ENCODE measurements around the gene CUEDC1.

The CUEDC1 gene

DNA sequence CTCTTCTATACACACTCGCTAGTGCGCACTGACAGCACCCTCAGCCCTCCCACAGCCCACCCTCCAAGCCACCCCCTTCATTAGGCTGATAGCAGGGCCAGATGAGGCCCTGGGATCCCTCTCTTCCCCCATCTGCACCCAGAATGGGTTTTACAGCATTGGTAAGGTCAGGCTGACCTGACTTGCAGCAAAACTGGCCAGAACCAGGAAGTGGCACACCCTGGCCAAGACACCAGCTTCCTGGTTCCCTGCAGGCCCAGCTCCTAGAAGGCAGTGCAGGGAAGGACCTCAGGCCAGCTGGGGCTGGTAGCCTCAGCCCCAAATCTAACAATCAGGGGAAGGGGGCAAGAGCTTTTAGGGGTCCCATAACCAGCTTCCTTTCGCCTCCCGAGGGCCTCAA, 55.4 kb downstream of the CUEDC1 start:
- Histone ChIP-seq H3K27me3 (ENCODE audit: control insufficient read depth in 5 of 5, insufficient read depth in 4 of 5, low read length in 5 of 5) (no peaks in the 10 kb centered on the region), H3K36me3 (ENCODE audit: control insufficient read depth in 5 of 5, insufficient read depth in 5 of 5, low read length in 5 of 5) (no peaks in the 10 kb centered on the region), H3K27ac (ENCODE audit: low read depth, low read length) (peak overlapping the region; percentile 70), H3K9me3 (ENCODE audit: control insufficient read depth in 5 of 5, low read length in 5 of 5) (no peaks in the 10 kb centered on the region), H3K9ac (ENCODE audit: low read length in 5 of 5) (peak overlapping the region in 2 of 5 donors; percentile 13 to 31), H3K4me1 (ENCODE audit: control insufficient read depth in 5 of 5, insufficient read depth in 5 of 5, low read length in 5 of 5) (peaks cover 8 to 67% (median 64%) of the 10 kb centered on the region in 5 donors), H3K4me3 (ENCODE audit: low read depth in 1 of 5, low read length in 5 of 5) (no peak overlapping the region)

DNA sequence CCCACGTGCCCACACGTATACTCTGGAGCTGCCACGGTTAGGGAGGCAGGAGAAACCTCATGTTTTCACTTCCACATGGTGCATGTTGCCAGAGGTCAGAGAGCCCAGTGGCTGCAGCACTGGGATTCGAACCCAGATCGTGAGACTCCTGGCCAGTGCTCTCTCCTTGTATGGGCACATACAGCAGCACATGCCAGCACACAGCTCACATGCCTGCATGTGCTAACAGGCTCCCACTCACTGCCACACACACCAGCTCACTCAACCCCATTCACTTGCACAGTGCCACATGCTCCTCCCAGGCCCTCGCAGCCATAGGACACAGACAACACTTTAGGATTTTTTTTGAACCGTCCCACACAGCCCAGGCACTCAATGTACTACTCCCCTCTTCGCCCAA, 55.8 kb downstream of the CUEDC1 start:
- Histone ChIP-seq H3K27ac (ENCODE audit: low read depth, low read length) (peak overlapping the region; percentile 70), H3K36me3 (ENCODE audit: control insufficient read depth in 5 of 5, insufficient read depth in 5 of 5, low read length in 5 of 5) (no peaks in the 10 kb centered on the region), H3K4me1 (ENCODE audit: control insufficient read depth in 5 of 5, insufficient read depth in 5 of 5, low read length in 5 of 5) (peaks cover 8 to 66% (median 64%) of the 10 kb centered on the region in 5 donors), H3K9ac (ENCODE audit: low read length in 5 of 5) (peak overlapping the region in 2 of 5 donors; percentile 33 to 67), H3K4me3 (ENCODE audit: low read depth in 1 of 5, low read length in 5 of 5) (no peak overlapping the region), H3K27me3 (ENCODE audit: control insufficient read depth in 5 of 5, insufficient read depth in 4 of 5, low read length in 5 of 5) (no peaks in the 10 kb centered on the region), H3K9me3 (ENCODE audit: control insufficient read depth in 5 of 5, low read length in 5 of 5) (no peaks in the 10 kb centered on the region)

DNA sequence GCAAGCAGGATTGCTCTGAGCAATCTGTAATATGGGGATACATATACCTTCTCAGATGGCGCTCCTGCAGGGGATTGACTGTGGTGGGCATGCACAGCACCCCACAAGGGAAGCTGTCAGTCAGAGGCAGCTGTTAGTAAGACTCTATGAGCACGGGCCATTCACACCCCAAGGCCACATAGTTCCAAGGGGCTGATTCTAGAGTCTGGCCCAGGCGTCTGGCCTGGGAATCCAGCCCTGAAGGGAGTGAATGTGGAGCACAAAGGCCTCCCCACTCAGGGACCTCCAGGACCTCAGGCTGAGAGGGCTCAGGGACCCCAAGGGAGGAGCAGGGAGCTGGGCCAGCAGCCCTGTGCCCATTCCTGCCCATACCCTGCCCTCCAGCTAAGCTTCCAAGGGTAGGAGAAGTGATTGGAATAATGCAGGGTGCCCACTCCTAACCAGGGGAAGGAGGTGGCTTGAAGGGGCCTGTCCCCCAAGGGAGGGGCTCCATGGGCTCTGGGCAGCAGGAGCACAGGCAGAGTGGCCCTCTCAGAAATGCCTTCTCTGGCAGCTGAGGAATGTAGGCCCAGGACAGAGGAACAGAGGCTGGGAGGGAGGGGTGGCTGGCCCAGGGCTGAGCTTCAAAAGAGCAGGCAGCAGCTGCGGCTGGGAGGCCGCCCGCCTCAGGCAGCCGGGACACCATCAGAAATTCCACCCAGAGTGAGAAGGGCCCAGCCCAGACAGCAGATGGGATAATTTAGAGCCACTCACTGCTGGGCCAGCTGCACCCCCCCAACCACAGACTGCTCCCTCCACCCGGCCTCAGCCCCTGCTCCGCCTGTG, 56.5 kb downstream of the CUEDC1 start:
- H3K9ac ChIP-seq (ENCODE audit: low read length in 5 of 5), result peak overlapping the region in 3 of 5 donors; percentile 30 to 67 (median 35)
- peak overlapping the region; percentile 70 for H3K27ac ChIP-seq (ENCODE audit: low read depth, low read length)
- H3K4me3 ChIP-seq (ENCODE audit: low read depth in 1 of 5, low read length in 5 of 5), result no peak overlapping the region
- no peaks in the 10 kb centered on the region for H3K36me3 ChIP-seq (ENCODE audit: control insufficient read depth in 5 of 5, insufficient read depth in 5 of 5, low read length in 5 of 5)
- no peaks in the 10 kb centered on the region for H3K9me3 ChIP-seq (ENCODE audit: control insufficient read depth in 5 of 5, low read length in 5 of 5)
- H3K4me1 ChIP-seq (ENCODE audit: control insufficient read depth in 5 of 5, insufficient read depth in 5 of 5, low read length in 5 of 5), result peaks cover 8 to 63% (median 63%) of the 10 kb centered on the region in 5 donors
- H3K27me3 ChIP-seq (ENCODE audit: control insufficient read depth in 5 of 5, insufficient read depth in 4 of 5, low read length in 5 of 5), result no peaks in the 10 kb centered on the region

DNA sequence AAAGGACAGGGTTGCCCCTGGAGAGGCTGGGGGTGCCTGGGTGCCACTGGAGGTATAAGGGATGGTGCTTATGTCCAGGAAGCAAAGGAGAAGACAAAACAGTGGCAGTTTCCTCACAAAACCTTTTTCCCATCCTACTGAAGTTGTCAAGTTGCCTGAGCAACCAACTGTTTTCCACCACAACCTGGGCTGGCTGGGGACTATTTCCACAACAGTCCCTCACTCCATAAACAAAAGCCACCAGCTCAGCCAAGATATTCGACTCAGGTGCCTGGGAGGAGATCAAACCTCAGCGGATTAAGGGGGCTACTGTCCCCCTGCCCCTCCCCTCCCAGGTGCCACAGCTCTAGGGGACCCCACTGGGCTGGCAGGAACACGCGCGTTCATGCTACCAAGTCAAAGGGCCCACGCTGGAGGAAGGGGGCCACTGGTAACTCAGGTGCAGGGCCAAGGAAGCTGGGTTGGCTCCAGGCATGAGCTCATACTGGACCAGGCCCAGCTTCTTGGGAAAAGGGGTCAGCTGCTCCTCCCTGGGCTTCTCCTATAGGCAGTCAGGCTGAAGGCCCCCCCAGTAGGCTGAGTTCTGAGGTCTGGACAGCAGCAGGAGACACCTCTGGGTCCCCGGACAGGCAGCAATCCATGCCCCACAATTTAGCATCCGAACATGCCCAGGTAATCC, 59.7 kb downstream of the CUEDC1 start:
- peaks cover 26 to 78% (median 69%) of the 10 kb centered on the region in 5 donors for H3K4me1 ChIP-seq (ENCODE audit: control insufficient read depth in 5 of 5, insufficient read depth in 5 of 5, low read length in 5 of 5)
- no peaks in the 10 kb centered on the region for H3K27me3 ChIP-seq (ENCODE audit: control insufficient read depth in 5 of 5, insufficient read depth in 4 of 5, low read length in 5 of 5)
- H3K4me3 ChIP-seq (ENCODE audit: low read depth in 1 of 5, low read length in 5 of 5), result no peak overlapping the region
- no peaks in the 10 kb centered on the region for H3K36me3 ChIP-seq (ENCODE audit: control insufficient read depth in 5 of 5, insufficient read depth in 5 of 5, low read length in 5 of 5)
- no peak overlapping the region for H3K27ac ChIP-seq (ENCODE audit: low read depth, low read length)
- H3K9ac ChIP-seq (ENCODE audit: low read length in 5 of 5), result no peak overlapping the region
- no peaks in the 10 kb centered on the region for H3K9me3 ChIP-seq (ENCODE audit: control insufficient read depth in 5 of 5, low read length in 5 of 5)

DNA sequence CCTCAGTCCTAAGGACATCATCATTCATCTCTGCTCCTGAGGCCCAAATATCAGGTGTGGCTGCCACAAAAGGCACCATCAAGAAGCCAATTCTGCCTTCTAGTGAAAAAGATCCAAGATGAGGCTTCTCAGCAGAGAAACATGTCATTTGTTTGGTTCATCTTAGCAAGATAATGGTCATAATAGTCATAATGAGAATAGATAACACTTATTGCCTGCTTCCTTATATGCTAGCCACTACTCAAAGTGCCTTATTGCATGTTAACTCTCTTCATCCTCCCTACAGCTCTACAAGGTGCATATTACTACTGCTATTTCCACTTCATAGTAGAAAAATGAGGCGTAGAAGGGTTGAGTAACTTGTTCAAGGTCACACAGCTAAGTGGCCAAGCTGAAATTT, 60.4 kb downstream of the CUEDC1 start:
- H3K4me1 ChIP-seq (ENCODE audit: control insufficient read depth in 5 of 5, insufficient read depth in 5 of 5, low read length in 5 of 5), result peaks cover 31 to 79% (median 72%) of the 10 kb centered on the region in 5 donors
- no peak overlapping the region for H3K9ac ChIP-seq (ENCODE audit: low read length in 5 of 5)
- H3K36me3 ChIP-seq (ENCODE audit: control insufficient read depth in 5 of 5, insufficient read depth in 5 of 5, low read length in 5 of 5), result no peaks in the 10 kb centered on the region
- H3K27me3 ChIP-seq (ENCODE audit: control insufficient read depth in 5 of 5, insufficient read depth in 4 of 5, low read length in 5 of 5), result no peaks in the 10 kb centered on the region
- H3K9me3 ChIP-seq (ENCODE audit: control insufficient read depth in 5 of 5, low read length in 5 of 5), result no peaks in the 10 kb centered on the region
- no peak overlapping the region for H3K4me3 ChIP-seq (ENCODE audit: low read depth in 1 of 5, low read length in 5 of 5)
- H3K27ac ChIP-seq (ENCODE audit: low read depth, low read length), result no peak overlapping the region

DNA sequence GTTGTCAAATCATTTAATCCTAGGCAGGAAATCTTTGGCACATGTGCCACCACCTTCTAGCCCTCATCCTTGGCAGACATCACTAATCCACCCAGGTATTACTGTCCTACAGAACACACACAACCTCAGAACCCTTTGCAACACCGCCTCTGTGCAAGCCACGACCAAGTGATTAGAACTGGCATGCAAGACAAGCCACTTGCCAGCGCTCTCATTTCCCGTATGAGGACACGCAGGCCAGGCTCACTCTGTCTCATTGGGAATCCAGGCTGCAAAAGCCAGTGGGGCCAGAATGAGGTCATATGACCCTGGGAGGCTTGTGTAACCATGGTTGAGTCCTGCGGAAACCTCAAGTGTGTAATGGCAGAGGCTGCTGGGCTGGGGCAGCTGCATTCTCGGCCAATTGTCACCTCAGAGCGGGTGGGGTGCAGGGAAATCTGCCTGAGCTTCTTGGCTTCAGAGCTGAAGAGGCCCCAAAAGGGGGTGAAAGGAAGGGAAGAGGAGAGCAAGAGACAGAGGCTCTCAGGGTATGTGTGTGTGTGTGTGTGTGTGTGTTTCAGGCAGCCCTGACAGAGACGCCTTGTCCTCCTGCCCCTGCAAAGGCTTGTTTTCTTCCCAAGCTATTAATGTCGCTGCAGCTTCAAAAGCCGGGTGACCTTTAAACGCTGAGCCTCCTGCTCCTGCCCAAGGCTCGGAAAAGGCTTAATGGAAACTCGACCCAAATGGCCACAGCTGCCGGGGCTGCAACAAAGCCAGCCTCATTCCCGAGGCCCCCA, 62.2 kb downstream of the CUEDC1 start:
- Histone ChIP-seq H3K9ac (ENCODE audit: low read length in 5 of 5) (peak overlapping the region in 4 of 5 donors; percentile 43 to 75 (median 50)), H3K4me3 (ENCODE audit: low read depth in 1 of 5, low read length in 5 of 5) (peak overlapping the region; percentile 8 to 67 (median 37)), H3K4me1 (ENCODE audit: control insufficient read depth in 5 of 5, insufficient read depth in 5 of 5, low read length in 5 of 5) (peaks cover 35 to 78% (median 72%) of the 10 kb centered on the region in 5 donors)

DNA sequence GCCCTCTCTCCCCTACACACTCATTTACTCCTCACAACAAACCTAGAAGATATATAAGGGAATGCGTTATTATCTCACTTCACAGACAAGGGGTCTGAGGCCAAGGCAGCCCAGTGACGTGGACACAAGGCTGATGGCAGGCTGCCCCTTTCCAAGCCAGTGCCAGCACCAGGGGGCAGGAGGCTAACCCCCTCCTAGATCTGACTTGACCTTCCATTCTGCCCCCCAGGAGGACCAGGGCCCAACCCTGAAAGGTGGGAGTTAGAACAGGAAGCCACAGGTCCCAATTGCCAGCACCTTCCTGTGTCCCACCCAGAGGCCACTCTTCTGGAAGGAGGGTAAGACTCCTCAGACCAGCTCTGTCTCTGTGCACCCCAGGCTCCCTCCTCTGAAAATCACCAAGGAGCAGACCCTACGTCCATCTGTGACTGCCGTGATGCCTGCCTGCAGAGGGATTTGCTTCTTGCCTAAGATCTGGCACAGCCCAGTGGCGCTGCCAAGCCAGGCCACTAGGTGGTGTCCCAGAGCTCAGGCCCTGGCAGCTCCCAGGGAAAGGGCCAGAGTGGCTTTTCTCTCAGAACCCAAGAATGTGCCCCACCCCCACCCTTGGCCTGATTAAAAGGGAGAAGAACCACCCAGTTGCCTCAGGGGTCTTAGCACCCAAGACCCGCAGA, 62.9 kb downstream of the CUEDC1 start:
- Histone ChIP-seq H3K27me3 (ENCODE audit: control insufficient read depth in 5 of 5, insufficient read depth in 4 of 5, low read length in 5 of 5) (no peaks in the 10 kb centered on the region), H3K9ac (ENCODE audit: low read length in 5 of 5) (peak overlapping the region in 3 of 5 donors; percentile 43 to 53 (median 44)), H3K36me3 (ENCODE audit: control insufficient read depth in 5 of 5, insufficient read depth in 5 of 5, low read length in 5 of 5) (no peaks in the 10 kb centered on the region), H3K9me3 (ENCODE audit: control insufficient read depth in 5 of 5, low read length in 5 of 5) (no peaks in the 10 kb centered on the region), H3K4me1 (ENCODE audit: control insufficient read depth in 5 of 5, insufficient read depth in 5 of 5, low read length in 5 of 5) (peaks cover 35 to 76% (median 69%) of the 10 kb centered on the region in 5 donors), H3K27ac (ENCODE audit: low read depth, low read length) (peak overlapping the region; percentile 84), H3K4me3 (ENCODE audit: low read depth in 1 of 5, low read length in 5 of 5) (peak overlapping the region in 2 of 5 donors; percentile 14 to 67)

More for the DNA sequence above, 62.2 kb downstream of the CUEDC1 start:
- H3K27ac ChIP-seq (ENCODE audit: low read depth, low read length), result peak overlapping the region; percentile 84
- H3K9me3 ChIP-seq (ENCODE audit: control insufficient read depth in 5 of 5, low read length in 5 of 5), result no peaks in the 10 kb centered on the region
- no peaks in the 10 kb centered on the region for H3K36me3 ChIP-seq (ENCODE audit: control insufficient read depth in 5 of 5, insufficient read depth in 5 of 5, low read length in 5 of 5)
- H3K27me3 ChIP-seq (ENCODE audit: control insufficient read depth in 5 of 5, insufficient read depth in 4 of 5, low read length in 5 of 5), result no peaks in the 10 kb centered on the region

DNA sequence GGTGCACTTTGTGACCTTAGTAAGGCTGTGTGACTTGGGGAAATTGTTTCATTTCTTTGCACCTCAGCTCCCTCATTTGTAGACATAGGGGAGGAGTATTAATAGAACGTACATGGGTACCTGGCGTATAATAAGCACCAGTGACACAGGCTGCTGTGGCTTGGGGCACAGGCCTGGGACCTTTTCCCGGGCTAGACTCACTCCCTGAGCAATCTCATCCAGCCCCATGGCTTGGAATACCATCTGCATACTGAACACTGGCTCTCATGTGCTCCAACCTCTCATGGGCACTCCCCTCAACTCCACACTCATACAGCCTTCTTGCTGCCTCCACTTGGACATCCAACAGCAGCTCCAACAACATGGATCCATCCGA, 64.4 kb downstream of the CUEDC1 start:
- Histone ChIP-seq H3K4me3 (ENCODE audit: low read depth in 1 of 5, low read length in 5 of 5) (no peak overlapping the region), H3K27ac (ENCODE audit: low read depth, low read length) (peak overlapping the region; percentile 84), H3K9ac (ENCODE audit: low read length in 5 of 5) (no peak overlapping the region), H3K4me1 (ENCODE audit: control insufficient read depth in 5 of 5, insufficient read depth in 5 of 5, low read length in 5 of 5) (peaks cover 37 to 76% (median 69%) of the 10 kb centered on the region in 5 donors), H3K9me3 (ENCODE audit: control insufficient read depth in 5 of 5, low read length in 5 of 5) (no peaks in the 10 kb centered on the region), H3K36me3 (ENCODE audit: control insufficient read depth in 5 of 5, insufficient read depth in 5 of 5, low read length in 5 of 5) (no peaks in the 10 kb centered on the region), H3K27me3 (ENCODE audit: control insufficient read depth in 5 of 5, insufficient read depth in 4 of 5, low read length in 5 of 5) (no peaks in the 10 kb centered on the region)
